ENCODE results near the gene SENP6.
"Not testable (repeated sequence)": the region's sequence is repeated elsewhere in the genome, so short reads cannot be mapped to it uniquely, and the experiment has no call there.

The SENP6 gene

GRCh38 chr6:75601304-75602245 lies at the start of gene SENP6:
TSS of gene SENP6 (plus strand) at chr6:75601880. CDS start at chr6:75602525, 645 bp downstream.
- peak; percentile 34 for DNase-seq

- no peak for DNase-seq
Observed at GRCh38 chr6:75556240-75556639, 45.4 kb upstream of the SENP6 start.

DNA sequence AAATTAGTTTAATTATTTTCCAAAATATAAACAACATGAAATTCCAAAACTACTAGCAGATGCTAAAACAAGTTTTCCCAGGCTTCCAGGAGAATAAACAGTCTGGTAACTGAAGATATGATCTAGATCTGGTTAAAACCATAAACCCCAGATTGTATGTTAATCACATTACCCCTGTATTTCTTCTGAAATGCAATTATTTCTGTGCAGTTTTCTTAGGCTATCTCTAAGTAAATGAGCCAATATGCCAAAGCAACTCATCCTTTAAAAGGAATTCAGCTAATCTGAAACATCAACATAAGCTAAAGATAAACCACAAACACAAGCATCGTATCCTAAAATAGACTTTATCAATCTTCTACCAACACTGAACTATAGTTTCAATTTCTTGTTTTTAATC lies 44.6 kb upstream of the SENP6 start:
- DNase-seq: no peak

GRCh38 chr6:75563032-75563431 lies 38.6 kb upstream of the SENP6 start:
- DNase-seq: no peak

GRCh38 chr6:75566137-75566767 lies 35.4 kb upstream of the SENP6 start:
- no peak for DNase-seq

DNA sequence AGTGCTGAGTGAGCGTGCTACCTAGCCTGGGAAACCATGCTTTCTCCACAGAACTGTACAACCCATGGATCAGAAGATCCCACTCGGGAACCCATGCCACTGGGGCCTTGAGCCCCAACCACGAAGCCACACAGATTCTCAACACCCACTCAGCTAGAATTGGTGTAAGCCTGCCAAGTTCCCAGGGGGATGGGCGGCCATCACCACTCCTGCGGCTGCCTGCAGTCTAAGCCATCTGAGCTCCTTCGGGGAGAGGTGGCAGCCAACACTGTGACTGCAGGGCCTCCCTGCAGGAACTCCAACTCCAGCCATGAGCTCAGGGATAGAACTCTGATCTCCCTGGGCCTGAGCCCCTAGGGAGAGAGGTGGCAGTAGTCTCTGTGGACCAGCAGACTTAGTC lies 33.6 kb upstream of the SENP6 start:
- DNase-seq: no peak

- DNase-seq: no peak
Observed at GRCh38 chr6:75568965-75569364, 32.7 kb upstream of the SENP6 start.

GRCh38 chr6:75570671-75571070 lies 31.0 kb upstream of the SENP6 start:
- DNase-seq: not testable (repeated sequence)

- DNase-seq: no peak
Observed at GRCh38 chr6:75572072-75572471, 29.6 kb upstream of the SENP6 start.

GRCh38 chr6:75579951-75580350 lies 21.7 kb upstream of the SENP6 start:
- no peak for DNase-seq

GRCh38 chr6:75581231-75581630 lies 20.4 kb upstream of the SENP6 start:
- DNase-seq: no peak

DNA sequence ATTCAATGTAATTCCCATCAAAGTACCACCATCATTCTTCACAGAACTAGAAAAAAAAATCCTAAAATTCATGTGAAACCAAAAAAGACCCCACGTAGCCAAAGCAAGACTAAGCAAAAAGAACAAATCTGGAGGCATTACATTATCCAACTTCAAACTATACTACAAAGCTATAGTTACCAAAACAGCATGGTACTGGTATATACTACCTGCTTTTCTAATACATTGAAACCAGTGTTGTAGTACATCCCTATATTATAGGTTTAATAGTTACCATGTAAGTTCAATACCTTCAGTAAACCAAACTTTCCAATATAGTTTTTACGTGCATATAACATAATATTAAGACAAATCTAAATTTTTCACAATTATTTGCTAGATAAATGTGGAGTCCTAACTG lies 17.1 kb upstream of the SENP6 start:
- DNase-seq: not testable (repeated sequence)

GRCh38 chr6:75588948-75589347 lies 12.7 kb upstream of the SENP6 start:
- no peak for DNase-seq

- DNase-seq: no peak
Observed at GRCh38 chr6:75590370-75590769, 11.3 kb upstream of the SENP6 start.

- DNase-seq: not testable (repeated sequence)
Observed at GRCh38 chr6:75596380-75596779, 5.3 kb upstream of the SENP6 start.

DNA sequence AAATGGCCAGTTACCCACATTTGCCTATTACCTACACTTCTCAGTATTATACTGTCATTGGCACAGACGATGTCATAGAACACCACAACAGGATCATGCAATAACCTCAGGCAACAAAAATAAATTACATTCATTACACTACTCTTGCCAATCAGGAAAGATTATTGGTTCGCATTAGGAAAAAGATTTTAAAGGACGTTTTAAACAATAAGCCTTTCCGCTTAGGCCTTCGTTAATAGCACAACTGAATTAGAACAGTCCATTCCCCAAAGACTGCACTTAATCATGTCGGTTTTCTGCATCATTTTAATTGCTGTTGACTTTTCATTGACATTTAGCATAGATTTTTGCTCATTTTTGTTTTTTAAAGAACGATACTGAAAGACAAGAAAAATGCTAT lies 912 bp upstream of the SENP6 start:
- DNase-seq: no peak

DNA sequence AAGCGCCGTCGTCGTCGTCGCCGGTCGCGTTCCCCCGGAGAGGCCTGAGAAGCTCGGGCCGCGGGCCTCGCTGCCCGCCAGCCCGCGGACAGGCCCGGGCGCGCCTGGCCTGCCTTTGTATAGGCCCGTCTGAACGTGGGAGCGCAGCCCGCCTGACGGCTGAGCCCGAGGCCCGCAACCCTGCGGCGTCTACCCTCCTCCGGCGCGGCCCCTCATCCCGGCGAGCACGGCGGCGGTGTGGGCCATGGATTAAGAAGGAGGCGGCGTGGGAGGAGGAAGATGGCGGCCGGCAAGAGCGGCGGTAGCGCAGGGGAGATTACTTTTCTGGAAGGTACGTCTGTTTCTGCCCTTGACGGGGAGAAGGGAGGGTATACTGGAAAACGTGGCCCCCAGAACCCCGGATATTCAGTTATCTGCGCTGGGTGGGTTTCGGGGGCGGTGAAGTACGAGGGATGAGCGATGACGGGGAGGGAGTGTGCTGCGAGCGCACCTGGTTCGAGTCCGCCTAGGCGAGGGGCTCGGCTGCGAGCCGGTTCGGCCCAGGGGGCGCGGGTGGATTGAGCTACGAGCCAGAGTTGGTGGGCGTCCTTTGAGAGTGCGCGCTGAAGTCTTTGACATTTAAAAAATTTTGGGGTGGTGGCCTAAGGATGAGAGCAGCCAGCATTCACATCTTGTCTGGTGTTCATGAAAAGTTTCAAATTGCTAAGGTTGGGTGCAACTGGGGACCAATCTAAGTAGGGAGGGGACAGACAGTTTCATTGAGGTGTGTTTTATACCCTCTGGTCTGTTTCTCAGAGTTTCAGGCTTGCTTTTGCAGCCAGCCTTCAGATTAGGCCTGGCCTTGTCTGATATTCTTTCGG lies 796 bp downstream of the SENP6 start:
- DNase-seq: no peak

GRCh38 chr6:75603106-75603420 lies 1.4 kb downstream of the SENP6 start:
- no peak for DNase-seq

GRCh38 chr6:75604294-75604693 lies 2.6 kb downstream of the SENP6 start:
- DNase-seq: no peak

DNA sequence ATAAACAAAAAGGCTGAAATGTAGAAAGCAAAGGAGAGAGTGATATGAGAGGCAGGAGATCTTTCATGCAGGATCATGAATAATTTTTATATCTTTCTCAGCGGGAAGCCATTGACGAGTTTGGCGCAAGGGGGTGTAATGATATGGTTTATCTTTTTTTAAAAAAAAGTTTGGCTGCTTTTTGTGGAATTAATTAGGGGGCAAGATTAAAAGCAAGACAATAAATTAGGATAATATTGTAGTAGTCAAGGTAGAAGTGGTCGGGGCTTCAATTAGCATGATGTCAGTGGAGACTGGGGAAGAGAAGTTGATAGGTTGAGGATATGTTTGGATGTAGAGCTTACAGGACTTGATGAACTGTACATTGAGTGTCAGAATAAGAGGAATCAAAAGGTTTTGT lies 4.0 kb downstream of the SENP6 start:
- no peak for DNase-seq

DNA sequence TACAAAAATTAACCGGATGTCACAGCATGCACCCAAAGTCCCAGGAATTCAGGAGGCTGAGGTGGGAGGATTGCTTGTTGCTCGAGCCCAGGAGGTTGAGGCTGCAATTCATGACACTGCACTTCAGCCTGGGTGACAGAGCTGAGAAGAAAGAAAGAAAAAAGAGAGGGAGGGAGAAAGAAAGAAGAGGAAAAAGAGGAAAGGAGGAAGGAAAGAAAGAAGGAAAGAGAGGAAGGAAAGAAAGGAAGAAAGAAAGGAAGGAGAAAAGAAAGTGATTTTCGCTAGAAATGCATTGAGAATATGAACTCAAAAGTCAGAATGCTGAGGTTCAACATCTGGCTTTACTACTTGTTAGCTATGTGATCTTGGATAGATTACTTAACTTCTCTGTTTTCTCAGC lies 6.6 kb downstream of the SENP6 start:
- DNase-seq: no peak

- no peak for DNase-seq
Observed at GRCh38 chr6:75608956-75609533, 7.4 kb downstream of the SENP6 start.

All from NCI-H1048 (cell line).